Measurements from ENCODE around the gene KCNQ1.

GRCh38 chr11:2561696-2562581 lies 117.1 kb downstream of the KCNQ1 start:
- no peak for TF ChIP-seq POLR2AphosphoS5 (IDR thresholded peaks at IDR 0.05)
- TF ChIP-seq CTCF (IDR thresholded peaks at IDR 0.05; ENCODE audit: poor library complexity, severe bottlenecking), result no peak
- TF ChIP-seq TAF1 (IDR thresholded peaks at IDR 0.05; ENCODE audit: low read depth), result no peak
- no peak for TF ChIP-seq EP300 (conservative IDR thresholded peaks at IDR 0.05; ENCODE audit: poor library complexity, severe bottlenecking)
- no peak for TF ChIP-seq EZH2 (IDR thresholded peaks at IDR 0.05; ENCODE audit: borderline replicate concordance, insufficient read depth, low read length, poor library complexity, severe bottlenecking)
- no peak for TF ChIP-seq REST (IDR thresholded peaks at IDR 0.05; ENCODE audit: borderline replicate concordance)
- no peak for TF ChIP-seq MXI1 (conservative IDR thresholded peaks at IDR 0.05; ENCODE audit: poor library complexity, severe bottlenecking)
- TF ChIP-seq RAD21 (conservative IDR thresholded peaks at IDR 0.05), result no peak

Data from neural cell (in vitro differentiated cells).